HepG2 (cell line): ENCODE measurements around the gene NT5DC1.

ENCODE experiments used
- CBX1 ChIP-seq: IDR thresholded peaks from one replicate; pipeline ENCODE4 v1.6.1; 2016; ENCODE audit warnings: antibody characterized with exemption, low read depth
- EZH2 ChIP-seq: conservative IDR thresholded peaks from 2 replicates; pipeline ENCODE4 v1.6.1; 2012; ENCODE audit warnings: mild to moderate bottlenecking, low read depth, low read length, moderate library complexity
- POLR2A ChIP-seq, 2 experiments: IDR thresholded peaks; 2 replicates each; pipeline ENCODE4 v1.6.1; 2011; ENCODE audit warnings: low read depth in 2 of 2, low read length in 2 of 2, mild to moderate bottlenecking in 1 of 2, moderate library complexity in 1 of 2; ENCODE audit not compliant: insufficient read depth in 1 of 2
- RNF2 ChIP-seq: fragments of 450-650 bp; conservative IDR thresholded peaks from 2 replicates; pipeline ENCODE4 v1.6.1; 2016; ENCODE audit warnings: low read depth
- SKIL ChIP-seq: sonication (generic); formaldehyde crosslinking; IDR thresholded peaks from 2 replicates; pipeline ENCODE4 v1.8.0; 2022; ENCODE audit warnings: missing genetic modification reagents, mild to moderate bottlenecking, moderate library complexity, borderline replicate concordance
- TBL1XR1 ChIP-seq: fragments of 150-350 bp; IDR thresholded peaks from 2 replicates; pipeline ENCODE4 v1.6.1; 2014; ENCODE audit warnings: borderline replicate concordance, low read length; ENCODE audit not compliant: partially characterized antibody
- ZGPAT ChIP-seq: IDR thresholded peaks from 2 replicates; pipeline ENCODE4 v1.6.1; 2016; ENCODE audit warnings: mild to moderate bottlenecking
- ZNF337 ChIP-seq: sonication (generic); formaldehyde crosslinking; IDR thresholded peaks from 2 replicates; pipeline ENCODE4 v1.5.1; 2020; ENCODE audit warnings: missing genetic modification reagents, low read depth, mild to moderate bottlenecking, borderline replicate concordance
- ZNF784 ChIP-seq: sonication (generic); formaldehyde crosslinking; IDR thresholded peaks from 2 replicates; pipeline ENCODE4 v1.5.1; 2020; ENCODE audit warnings: missing genetic modification reagents, mild to moderate bottlenecking, borderline replicate concordance
- TF ChIP-seq, protein P1 (sequence below): sonication (generic); formaldehyde crosslinking; IDR thresholded peaks from 2 replicates; pipeline ENCODE4 v1.4.0; 2020; ENCODE audit warnings: missing genetic modification reagents

DNA sequence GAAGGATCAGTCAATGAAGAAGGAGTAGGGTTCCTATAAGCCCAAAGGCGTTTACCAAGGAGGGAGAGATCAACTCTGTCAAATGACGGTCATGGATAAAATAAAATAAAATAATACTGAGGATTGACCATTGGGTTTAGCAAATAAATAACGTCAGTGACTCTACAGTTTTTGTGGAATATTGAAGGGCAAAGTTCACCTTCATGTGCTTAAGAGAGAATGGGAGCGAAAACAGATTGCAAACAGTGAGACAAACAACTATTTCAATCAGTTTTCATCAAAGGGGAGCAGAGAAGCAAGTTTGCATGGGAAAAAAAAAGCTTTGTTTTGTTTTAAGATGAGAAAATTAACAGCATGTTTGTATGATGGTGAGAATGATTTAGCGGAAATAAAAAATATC lies 17.6 kb upstream of the NT5DC1 start:
- TF ChIP-seq SKIL (no peak), RNF2 (no peak), ZNF337 (no peak), ZGPAT (CRISPR knock-in tag) (no peak), CBX1 (no peak), EZH2 (no peak), POLR2A (IDR thresholded peaks at IDR 0.05; ENCODE audit: insufficient read depth in 1 of 2, low read depth in 2 of 2, low read length in 2 of 2) (no peak), ZNF784 (CRISPR knock-in tag) (no peak), TBL1XR1 (no peak)
- TF ChIP-seq, protein P1, sequence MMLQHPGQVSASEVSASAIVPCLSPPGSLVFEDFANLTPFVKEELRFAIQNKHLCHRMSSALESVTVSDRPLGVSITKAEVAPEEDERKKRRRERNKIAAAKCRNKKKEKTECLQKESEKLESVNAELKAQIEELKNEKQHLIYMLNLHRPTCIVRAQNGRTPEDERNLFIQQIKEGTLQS (CRISPR knock-in tag), result no peak
